ENCODE data around the gene TGDS.

TGDS gene

DNA sequence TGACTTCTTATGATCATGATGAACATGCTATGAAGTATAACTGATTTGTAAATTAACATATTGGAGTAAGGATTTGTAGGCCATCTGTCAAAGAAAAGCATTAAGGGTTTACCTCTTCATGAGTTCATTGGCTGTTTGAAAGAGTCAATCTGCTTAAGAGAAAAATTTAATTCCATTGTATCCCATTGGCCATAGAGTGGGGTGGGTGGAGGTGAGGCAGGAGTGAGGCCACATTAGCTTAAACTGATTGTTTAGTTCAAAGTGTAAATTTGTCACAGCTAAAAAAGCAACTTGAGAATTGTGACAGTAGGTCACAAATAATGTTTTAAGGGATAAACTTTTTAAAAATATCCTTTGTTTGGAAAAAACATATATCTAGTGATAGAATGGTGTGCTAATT, 17.1 kb upstream of the TGDS start:
- Histone ChIP-seq H3K27me3 (no peaks in the 10 kb centered on the region), H3K36me3 (peaks cover 7% of the 10 kb centered on the region; the same call in 1 of the 2 replicates), H3K9me3 (no peaks in the 10 kb centered on the region), H3K4me1 (no peaks in the 10 kb centered on the region), H3K4me3 (ENCODE audit: low read depth, low read length) (no peak overlapping the region)
- DNase-seq, result no peak
- TF ChIP-seq, protein P1, sequence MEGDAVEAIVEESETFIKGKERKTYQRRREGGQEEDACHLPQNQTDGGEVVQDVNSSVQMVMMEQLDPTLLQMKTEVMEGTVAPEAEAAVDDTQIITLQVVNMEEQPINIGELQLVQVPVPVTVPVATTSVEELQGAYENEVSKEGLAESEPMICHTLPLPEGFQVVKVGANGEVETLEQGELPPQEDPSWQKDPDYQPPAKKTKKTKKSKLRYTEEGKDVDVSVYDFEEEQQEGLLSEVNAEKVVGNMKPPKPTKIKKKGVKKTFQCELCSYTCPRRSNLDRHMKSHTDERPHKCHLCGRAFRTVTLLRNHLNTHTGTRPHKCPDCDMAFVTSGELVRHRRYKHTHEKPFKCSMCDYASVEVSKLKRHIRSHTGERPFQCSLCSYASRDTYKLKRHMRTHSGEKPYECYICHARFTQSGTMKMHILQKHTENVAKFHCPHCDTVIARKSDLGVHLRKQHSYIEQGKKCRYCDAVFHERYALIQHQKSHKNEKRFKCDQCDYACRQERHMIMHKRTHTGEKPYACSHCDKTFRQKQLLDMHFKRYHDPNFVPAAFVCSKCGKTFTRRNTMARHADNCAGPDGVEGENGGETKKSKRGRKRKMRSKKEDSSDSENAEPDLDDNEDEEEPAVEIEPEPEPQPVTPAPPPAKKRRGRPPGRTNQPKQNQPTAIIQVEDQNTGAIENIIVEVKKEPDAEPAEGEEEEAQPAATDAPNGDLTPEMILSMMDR (IDR thresholded peaks at IDR 0.05; ENCODE audit: low read depth, low read length), result no peak

DNA sequence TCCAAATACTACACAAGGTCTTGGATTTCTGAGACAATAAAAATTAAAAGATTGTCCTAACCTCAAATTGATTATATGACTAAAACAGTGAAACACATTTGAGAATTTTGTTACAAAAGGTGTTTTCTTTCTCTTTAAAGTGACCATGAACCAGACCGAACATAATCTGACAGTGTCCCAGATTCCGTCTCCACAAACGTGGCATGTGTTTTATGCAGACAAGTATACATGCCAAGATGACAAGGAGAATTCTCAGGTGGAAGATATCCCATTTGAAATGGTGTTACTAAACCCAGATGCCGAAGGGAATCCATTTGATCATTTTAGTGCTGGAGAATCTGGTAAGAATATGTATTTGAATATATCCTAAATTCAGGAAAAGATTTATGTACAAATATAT, 16.1 kb upstream of the TGDS start:
- H3K36me3 ChIP-seq, result peaks cover 9% of the 10 kb centered on the region
- TF ChIP-seq, protein P1 (IDR thresholded peaks at IDR 0.05; ENCODE audit: low read depth, low read length), result no peak
- H3K27me3 ChIP-seq, result no peaks in the 10 kb centered on the region
- DNase-seq, result no peak
- H3K4me1 ChIP-seq, result no peaks in the 10 kb centered on the region
- H3K4me3 ChIP-seq (ENCODE audit: low read depth, low read length), result no peak overlapping the region
- no peaks in the 10 kb centered on the region for H3K9me3 ChIP-seq

DNA sequence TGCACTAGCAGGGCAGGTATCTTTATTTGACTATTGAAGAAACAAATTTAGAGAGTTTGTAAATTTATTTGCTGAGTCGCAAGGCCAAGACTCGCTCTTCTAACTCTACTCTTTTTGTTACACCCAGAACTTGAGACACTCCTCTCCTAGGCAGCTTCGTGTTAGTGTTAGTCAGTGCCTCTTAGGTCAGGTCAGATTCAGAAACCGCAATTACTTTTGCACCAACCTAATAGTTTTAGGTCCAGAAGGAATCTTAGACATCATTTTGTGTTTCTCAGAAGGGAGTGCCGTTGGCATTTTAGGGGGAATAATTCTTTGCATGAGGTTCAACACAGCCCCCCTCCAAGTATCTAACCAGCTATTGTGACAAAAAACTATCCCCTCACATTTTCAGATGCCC, 14.5 kb upstream of the TGDS start:
- Histone ChIP-seq H3K4me1 (no peaks in the 10 kb centered on the region), H3K9me3 (no peaks in the 10 kb centered on the region), H3K27me3 (no peaks in the 10 kb centered on the region), H3K4me3 (ENCODE audit: low read depth, low read length) (no peak overlapping the region), H3K36me3 (peaks cover 25% of the 10 kb centered on the region)
- TF ChIP-seq, protein P1 (IDR thresholded peaks at IDR 0.05; ENCODE audit: low read depth, low read length), result no peak
- DNase-seq, result no peak

DNA sequence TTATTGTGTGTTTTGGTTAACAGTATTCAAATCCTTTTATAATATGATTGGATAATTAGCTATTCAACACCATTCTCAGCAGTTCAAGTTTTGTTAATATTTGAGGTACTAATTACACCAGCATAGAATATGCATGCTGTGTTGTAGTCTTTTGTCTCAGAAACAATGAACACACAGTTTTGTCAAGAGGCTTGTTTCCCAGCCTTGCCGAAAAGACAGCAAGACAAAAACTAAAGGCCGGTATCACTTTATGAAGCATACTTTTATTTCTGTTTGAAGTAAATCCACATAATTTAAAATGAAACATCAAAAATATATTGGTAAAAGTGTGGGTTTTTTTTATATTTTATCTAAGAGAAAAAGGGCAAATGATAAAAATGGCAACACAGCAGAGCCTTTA, 13.2 kb upstream of the TGDS start:
- Histone ChIP-seq H3K27me3 (no peaks in the 10 kb centered on the region), H3K4me1 (no peaks in the 10 kb centered on the region), H3K36me3 (peaks cover 25% of the 10 kb centered on the region), H3K9me3 (no peaks in the 10 kb centered on the region), H3K4me3 (ENCODE audit: low read depth, low read length) (no peak overlapping the region)
- DNase-seq, result no peak
- TF ChIP-seq, protein P1 (IDR thresholded peaks at IDR 0.05; ENCODE audit: low read depth, low read length), result no peak

DNA sequence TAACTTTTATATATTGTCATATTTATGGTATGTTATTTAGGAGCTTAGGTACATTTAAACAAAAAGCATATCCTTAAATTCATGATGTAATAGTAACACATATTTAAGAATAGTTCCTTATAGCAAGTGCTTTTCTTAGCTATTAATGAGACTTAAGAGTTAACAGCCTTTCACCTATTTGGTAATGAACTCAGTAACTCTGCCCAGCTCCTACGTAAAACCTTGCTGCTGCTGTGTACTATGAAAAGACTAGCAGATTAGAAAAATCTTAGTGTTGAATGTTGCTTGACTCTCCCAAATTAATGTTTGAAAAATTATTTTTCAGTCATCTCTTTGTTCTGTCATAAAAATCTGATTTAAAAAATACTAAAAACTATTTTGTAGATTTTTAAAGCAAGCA, 12.6 kb upstream of the TGDS start:
- Histone ChIP-seq H3K27me3 (no peaks in the 10 kb centered on the region), H3K36me3 (peaks cover 25% of the 10 kb centered on the region), H3K4me3 (ENCODE audit: low read depth, low read length) (no peak overlapping the region), H3K9me3 (no peaks in the 10 kb centered on the region), H3K4me1 (no peaks in the 10 kb centered on the region)
- no peak for DNase-seq
- TF ChIP-seq, protein P1 (IDR thresholded peaks at IDR 0.05; ENCODE audit: low read depth, low read length), result no peak

DNA sequence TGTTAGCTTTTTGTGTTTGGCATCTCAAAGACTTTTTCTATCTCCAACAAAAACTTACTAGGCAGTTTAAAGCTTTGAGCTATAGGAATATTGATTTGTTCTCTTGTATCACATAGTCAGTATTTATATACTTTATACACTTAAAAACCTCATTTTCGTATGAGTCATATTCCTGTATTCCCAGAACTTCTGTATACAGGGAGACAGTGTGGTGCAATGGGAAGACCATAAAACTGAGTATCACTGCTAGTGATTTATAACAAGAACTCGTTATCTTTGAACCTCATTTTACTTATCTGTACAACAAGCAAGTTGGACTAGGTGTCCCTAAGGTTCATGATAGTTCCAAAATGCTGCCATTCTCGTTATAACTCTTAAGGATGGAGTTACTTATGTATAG, 12.0 kb upstream of the TGDS start:
- Histone ChIP-seq H3K36me3 (peaks cover 25% of the 10 kb centered on the region), H3K9me3 (no peaks in the 10 kb centered on the region), H3K4me1 (no peaks in the 10 kb centered on the region), H3K4me3 (ENCODE audit: low read depth, low read length) (no peak overlapping the region), H3K27me3 (no peaks in the 10 kb centered on the region)
- DNase-seq, result no peak
- TF ChIP-seq, protein P1 (IDR thresholded peaks at IDR 0.05; ENCODE audit: low read depth, low read length), result no peak

Data from BE2C (cell line).